Measurements from ENCODE around the gene RFX2. TPM values are rescaled to one million over a fixed set of nuclear protein-coding genes. Genes with fewer than 3 reads are reported as not detected.

Gene RFX2
- total RNA-seq, 1 donor from 2014 or later: 6.5 TPM

- no peak for DNase-seq (ENCODE audit: low spot score)
- H3K4me3 Mint-ChIP-seq (ENCODE audit: unreplicated experiment): no peak overlapping the region
- H3K9me3 Mint-ChIP-seq (ENCODE audit: low read depth): no peaks in the 10 kb centered on the region
- no peak for TF ChIP-seq CTCF (IDR thresholded peaks at IDR 0.05)
- no peak overlapping the region for H3K27ac Mint-ChIP-seq (ENCODE audit: unreplicated experiment)
- peaks cover 13% of the 10 kb centered on the region for H3K4me1 Mint-ChIP-seq (ENCODE audit: low read depth)
- H3K36me3 Mint-ChIP-seq (ENCODE audit: low read depth): peaks cover 9% of the 10 kb centered on the region
- H3K27me3 Mint-ChIP-seq (ENCODE audit: low read depth): no peaks in the 10 kb centered on the region
Observed at GRCh38 chr19:5995606-5996005, 114.7 kb downstream of the RFX2 start.

GRCh38 chr19:5994405-5995165, 115.7 kb downstream of the RFX2 start:
- Mint-ChIP-seq H3K27ac (ENCODE audit: unreplicated experiment) (no peak overlapping the region), H3K4me3 (ENCODE audit: unreplicated experiment) (no peak overlapping the region), H3K27me3 (ENCODE audit: low read depth) (no peaks in the 10 kb centered on the region), H3K4me1 (ENCODE audit: low read depth) (peaks cover 15% of the 10 kb centered on the region), H3K9me3 (ENCODE audit: low read depth) (no peaks in the 10 kb centered on the region), H3K36me3 (ENCODE audit: low read depth) (peaks cover 5% of the 10 kb centered on the region)
- TF ChIP-seq CTCF (IDR thresholded peaks at IDR 0.05): no peak
- DNase-seq (ENCODE audit: low spot score): no peak

GRCh38 chr19:5993648-5994358, 116.5 kb downstream of the RFX2 start:
- no peak overlapping the region for H3K4me3 Mint-ChIP-seq (ENCODE audit: unreplicated experiment)
- no peak for DNase-seq (ENCODE audit: low spot score)
- TF ChIP-seq CTCF (IDR thresholded peaks at IDR 0.05): no peak
- H3K36me3 Mint-ChIP-seq (ENCODE audit: low read depth): peaks cover 4% of the 10 kb centered on the region
- no peaks in the 10 kb centered on the region for H3K27me3 Mint-ChIP-seq (ENCODE audit: low read depth)
- no peaks in the 10 kb centered on the region for H3K9me3 Mint-ChIP-seq (ENCODE audit: low read depth)
- H3K27ac Mint-ChIP-seq (ENCODE audit: unreplicated experiment): no peak overlapping the region
- peaks cover 15% of the 10 kb centered on the region for H3K4me1 Mint-ChIP-seq (ENCODE audit: low read depth)

- H3K36me3 Mint-ChIP-seq (ENCODE audit: low read depth): peaks cover 4% of the 10 kb centered on the region
- H3K27ac Mint-ChIP-seq (ENCODE audit: unreplicated experiment): no peak overlapping the region
- no peaks in the 10 kb centered on the region for H3K9me3 Mint-ChIP-seq (ENCODE audit: low read depth)
- TF ChIP-seq CTCF (IDR thresholded peaks at IDR 0.05): no peak
- no peak overlapping the region for H3K4me3 Mint-ChIP-seq (ENCODE audit: unreplicated experiment)
- H3K4me1 Mint-ChIP-seq (ENCODE audit: low read depth): peaks cover 18% of the 10 kb centered on the region
- no peaks in the 10 kb centered on the region for H3K27me3 Mint-ChIP-seq (ENCODE audit: low read depth)
- no peak for DNase-seq (ENCODE audit: low spot score)
Observed at GRCh38 chr19:5993201-5993600, 117.1 kb downstream of the RFX2 start.

- Mint-ChIP-seq H3K27ac (ENCODE audit: unreplicated experiment) (no peak overlapping the region), H3K4me3 (ENCODE audit: unreplicated experiment) (no peak overlapping the region), H3K27me3 (ENCODE audit: low read depth) (no peaks in the 10 kb centered on the region), H3K4me1 (ENCODE audit: low read depth) (peaks cover 18% of the 10 kb centered on the region), H3K36me3 (ENCODE audit: low read depth) (peaks cover 4% of the 10 kb centered on the region), H3K9me3 (ENCODE audit: low read depth) (no peaks in the 10 kb centered on the region)
- TF ChIP-seq CTCF (IDR thresholded peaks at IDR 0.05): no peak
- DNase-seq (ENCODE audit: low spot score): no peak
Observed at GRCh38 chr19:5992756-5993155, 117.5 kb downstream of the RFX2 start.

Measured in chondrocyte (in vitro differentiated cells).